ENCODE data around the gene KLHL26. TPM values are rescaled to one million over a fixed set of nuclear protein-coding genes. Genes with fewer than 3 reads are reported as not detected.
A peak's percentile ranks its signal among the peaks of the same experiment; 100 is the strongest.
"Not testable (repeated sequence)": the region's sequence is repeated elsewhere in the genome, so short reads cannot be mapped to it uniquely, and the experiment has no call there.

KLHL26 gene
- total RNA-seq, 1 donor from 2014 or later = 5.7 TPM

DNA sequence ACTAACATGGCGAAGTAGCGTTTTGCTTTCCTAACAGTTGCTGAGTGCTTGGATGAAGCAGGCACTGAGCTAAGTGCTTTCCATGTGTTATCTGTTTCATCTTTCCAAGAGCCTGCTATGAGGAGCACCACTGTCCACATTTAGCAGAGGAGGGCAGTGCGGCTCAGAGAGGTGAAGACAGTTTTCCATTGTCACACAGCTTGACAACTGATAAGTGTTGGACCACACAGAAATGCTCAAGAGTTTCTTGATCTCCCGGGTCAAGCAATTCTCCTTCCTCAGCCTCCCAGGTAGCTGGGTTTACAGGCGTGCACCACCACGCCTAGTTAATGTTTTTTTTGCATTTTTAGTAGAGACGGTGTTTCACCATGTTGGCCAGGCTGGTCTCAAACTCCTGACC lies 39.9 kb downstream of the KLHL26 start:
- FAIRE-seq = no peak

DNA sequence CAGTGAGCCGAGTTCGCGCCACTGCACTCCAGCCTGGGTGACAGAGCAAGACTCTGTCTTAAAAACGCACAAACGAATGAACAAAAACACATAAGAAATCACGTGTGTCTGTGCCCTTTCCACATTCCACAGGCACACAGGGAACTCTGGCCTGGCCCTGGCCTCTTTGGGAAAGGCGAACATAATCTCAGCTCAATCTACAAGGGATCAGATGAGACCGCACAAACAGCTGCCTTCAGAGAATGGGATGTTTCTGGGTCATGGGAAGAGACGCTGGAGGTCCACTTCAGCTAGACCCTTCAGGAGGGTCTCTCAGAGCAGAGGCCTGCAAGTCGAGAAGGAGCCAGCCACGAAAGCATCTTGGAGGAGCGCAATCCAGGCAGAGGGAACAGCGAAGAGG lies 40.3 kb downstream of the KLHL26 start:
- FAIRE-seq = no peak
- no peak for DNase-seq (ENCODE audit: low spot score in 2 of 2)

More for the DNA sequence above, 39.9 kb downstream of the KLHL26 start:
- DNase-seq (ENCODE audit: low spot score in 2 of 2) = no peak

DNA sequence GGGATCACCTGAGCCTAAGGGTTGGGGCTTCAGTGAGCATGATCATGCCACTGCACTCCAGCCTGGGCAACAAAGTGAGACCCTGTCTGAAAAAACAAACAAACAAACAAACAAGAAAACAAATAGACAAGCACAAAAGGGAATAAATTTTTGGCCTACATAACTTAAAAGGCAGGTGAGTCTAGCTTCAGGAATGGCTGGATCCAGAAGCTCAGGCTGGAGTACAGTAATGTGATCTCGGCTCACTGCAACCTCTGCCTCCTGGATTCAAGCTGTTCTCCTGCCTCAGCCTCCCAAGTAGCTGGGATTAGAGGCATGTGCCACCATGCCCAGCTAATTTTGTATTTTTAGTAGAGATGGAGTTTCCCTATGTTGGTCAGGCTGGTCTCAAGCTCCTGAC lies 43.3 kb downstream of the KLHL26 start:
- FAIRE-seq; DNase-seq (ENCODE audit: low spot score in 2 of 2): not testable (repeated sequence)

DNA sequence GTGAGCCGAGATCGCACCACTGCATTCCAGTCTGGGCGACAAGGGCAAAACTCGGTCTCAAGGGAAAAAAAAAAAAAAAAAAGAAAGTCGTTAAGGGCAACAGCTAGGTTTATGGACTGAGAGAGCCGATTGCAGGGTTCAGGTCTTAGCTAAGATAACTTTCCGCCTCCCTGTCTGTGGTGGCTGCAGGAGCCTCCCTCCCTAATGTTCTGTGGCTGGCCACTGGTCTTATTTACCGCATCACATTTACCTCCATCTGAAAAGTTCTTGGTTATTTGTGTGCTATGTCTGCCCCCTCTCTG lies 45.9 kb downstream of the KLHL26 start:
- FAIRE-seq (no peak), DNase-seq (ENCODE audit: low spot score in 2 of 2) (no peak)

DNA sequence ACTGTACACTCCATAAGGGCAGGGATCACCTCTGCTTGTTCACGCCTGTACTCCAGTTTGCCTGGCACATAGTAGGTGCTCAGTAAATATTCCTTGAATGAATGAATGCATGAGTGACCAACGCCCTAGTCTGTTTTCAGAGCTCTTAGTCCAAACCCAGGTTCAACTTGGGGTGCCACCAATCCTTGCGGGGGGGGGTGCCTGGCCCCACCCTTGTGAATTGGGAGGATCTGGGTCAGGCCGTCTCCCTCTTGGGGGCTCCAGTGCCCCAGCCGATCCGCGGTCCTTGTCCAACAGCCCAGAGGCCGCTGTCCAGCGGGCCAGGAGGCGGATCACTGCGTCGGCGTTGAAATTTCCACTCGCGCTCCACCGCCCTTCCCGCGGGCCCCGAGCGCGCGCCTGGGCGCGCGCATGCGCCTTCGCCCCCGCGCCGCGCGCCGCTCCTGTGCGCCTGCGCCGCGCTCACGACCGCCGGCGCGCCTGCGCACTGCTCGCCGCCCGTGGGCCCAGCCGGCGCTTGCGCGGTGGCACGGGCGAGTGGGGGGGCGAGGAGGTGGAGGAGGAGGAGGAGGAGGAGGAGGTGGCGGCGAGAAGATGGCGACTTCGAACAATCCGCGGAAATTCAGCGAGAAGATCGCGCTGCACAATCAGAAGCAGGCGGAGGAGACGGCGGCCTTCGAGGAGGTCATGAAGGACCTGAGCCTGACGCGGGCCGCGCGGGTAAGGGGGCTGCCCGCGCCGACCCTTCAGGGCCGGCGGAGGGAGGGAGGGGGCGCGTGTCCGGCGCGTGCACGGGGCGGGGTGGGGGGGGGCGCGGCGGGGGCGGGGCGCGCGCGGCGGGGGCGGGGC lies 46.5 kb downstream of the KLHL26 start, which contains the start of gene CRTC1:
Gene CRTC1 (plus strand): TSS at position 572 of the 849 bp plus-strand sequence. CDS start 23 bp downstream, at position 595.
- DNase-seq (ENCODE audit: low spot score in 2 of 2) (peak; percentile 89 to 94), FAIRE-seq (no peak)

DNA sequence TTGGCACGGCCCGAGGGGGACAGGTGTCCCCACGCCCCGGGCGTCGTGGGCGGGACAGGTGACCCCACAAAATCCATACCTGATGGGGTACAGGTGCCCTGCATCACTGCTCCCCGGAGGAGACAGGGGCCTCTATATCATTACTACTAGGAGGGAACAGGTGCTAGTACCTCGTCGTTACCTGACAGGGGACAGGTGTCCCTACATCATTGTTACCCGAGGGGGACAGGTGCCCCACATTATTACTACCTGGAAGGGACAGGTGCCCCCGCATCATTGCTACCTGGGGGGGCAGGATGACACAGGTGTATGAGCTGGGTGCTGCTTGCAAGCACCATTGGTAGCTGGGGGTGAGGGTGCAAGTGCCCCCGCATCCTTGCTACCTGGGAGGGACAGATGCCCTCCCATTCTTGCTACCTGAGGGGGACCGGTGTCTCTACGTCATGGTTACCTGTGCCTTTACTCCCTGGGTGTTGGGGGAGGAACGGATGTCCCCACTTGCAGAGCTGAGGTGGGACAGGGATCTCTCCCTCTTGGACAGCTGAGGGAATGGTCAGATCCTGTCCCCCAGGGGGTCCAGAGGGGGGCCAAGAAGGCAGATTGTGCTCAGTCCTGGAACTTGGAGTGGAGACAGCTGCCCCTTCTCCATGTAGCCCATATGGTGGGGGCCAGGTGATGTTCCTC lies 47.3 kb downstream of the KLHL26 start:
- FAIRE-seq (no peak), DNase-seq (ENCODE audit: low spot score in 2 of 2) (no peak)

DNA sequence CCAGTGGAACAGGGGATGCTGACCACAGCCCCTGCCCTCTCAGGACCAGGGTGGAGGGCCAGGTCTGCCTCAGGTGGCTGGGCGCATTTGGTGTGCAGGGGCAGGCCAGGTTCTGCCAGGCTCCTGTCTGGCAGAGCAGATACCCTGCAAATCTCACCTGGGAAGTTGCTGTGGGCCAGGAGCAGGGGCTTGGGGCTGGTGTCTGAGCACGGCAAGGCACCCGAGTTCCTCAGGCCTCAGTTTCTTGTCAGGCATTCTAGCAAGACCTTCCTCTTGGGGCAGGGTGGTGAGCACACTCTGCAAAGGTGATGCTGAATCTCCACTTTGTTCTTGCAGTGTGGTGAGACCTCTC lies 47.8 kb downstream of the KLHL26 start:
- DNase-seq (ENCODE audit: low spot score in 2 of 2) = no peak
- FAIRE-seq = no peak

DNA sequence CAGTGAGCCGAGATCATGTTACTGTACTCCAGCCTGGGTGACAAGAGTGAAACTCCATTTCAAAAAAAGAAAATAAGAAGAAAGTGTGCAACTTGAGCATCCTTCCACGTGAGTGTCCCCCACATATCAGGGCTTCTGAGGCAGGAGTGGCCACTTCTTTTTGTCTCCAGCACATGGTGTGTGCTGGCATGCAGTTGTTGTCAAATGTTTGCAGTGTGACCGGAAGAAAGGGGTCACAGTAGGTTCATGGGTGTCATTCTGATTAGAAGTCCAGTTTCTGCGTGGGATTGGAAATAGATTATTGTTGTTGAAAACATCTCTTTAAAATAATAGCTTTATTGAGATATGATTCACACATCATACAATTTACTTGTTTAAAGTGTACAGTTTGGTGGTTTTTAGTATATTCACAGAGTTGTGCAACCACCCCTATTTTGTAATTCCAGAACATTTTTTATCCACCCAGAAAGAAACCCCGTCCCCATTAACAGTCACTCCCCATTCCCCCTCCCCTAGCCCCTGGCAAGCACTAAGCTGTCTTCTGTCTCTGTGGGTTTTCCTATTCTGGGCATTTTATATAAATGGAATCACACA lies 48.9 kb downstream of the KLHL26 start:
- DNase-seq (ENCODE audit: low spot score in 2 of 2) (no peak), FAIRE-seq (no peak)

DNA sequence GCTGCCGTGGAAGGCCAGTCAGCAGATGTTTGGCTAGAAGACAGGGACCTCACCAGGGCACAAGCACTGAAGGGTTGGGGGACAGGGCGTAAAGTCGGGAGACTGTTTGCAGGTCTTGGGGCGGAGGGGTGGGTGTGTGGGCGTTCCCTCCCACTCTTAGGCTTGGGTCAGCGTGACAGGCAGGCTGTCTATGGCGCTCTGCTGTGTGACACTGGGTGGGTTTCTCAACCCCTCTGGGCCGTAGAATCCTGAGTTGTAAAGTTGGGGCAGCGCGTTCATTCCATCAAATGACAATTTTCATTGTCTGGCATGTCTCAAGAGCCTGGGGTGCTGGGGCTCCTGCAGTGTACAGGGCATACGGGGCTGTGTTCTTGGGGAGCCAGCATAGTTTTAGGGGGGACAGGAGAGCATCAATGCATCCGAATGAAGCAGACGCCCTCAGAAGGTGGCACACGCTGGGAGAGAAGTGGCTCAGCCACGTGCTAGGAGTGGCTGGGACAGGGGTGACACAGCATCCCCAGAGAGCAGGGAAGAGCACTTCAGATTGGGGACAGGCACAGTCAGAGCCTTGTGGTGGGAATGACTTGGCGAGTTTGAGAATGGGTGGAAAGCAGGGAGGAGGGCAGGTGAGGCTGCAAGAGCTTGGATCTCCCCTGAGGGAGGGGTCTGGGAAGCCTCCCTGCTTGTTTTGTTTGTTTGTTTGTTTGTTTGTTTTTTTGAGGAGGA lies 51.1 kb downstream of the KLHL26 start:
- DNase-seq (ENCODE audit: low spot score in 2 of 2) (no peak), FAIRE-seq (no peak)

DNA sequence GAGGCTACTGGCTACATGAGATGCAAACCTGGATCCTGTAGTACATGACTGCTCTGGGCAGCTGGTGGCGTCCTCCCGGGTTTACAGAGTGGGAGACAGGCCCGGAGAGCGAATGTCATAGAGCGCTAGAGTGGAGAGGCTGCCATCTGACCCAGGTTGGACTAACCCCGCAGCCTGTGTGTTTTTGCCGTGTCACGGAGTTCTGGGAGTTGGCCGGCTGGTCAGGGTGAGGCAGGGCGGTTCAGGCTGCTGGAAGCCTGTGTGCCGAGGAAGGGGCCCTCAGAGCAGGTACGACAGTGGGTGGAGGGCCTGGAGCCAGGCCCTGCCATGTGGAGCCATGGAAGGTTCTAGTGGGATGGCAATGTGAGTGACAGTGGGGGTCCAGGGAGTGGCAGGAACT lies 59.2 kb downstream of the KLHL26 start:
- DNase-seq (ENCODE audit: low spot score in 2 of 2) = no peak
- no peak for FAIRE-seq

DNA sequence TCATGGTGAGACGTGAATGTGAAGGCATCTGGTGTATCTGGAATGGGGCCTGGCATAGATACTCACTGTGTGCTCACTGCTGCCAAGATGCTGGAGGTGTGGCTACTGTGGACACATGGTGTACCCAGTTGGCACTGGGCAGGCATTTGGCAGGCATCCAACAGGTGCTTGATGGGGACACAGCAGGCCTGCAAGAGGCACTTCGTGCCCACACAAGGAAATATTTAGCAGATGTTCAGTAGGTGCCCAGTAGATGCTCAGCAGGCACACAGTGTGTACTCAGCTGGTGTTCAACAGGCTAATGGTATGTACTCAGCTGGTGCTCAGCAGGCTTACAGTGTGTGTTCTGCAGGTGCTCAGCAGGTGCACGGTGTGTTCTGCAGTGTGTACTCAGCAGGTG lies 60.9 kb downstream of the KLHL26 start:
- FAIRE-seq = no peak
- no peak for DNase-seq (ENCODE audit: low spot score in 2 of 2)

DNA sequence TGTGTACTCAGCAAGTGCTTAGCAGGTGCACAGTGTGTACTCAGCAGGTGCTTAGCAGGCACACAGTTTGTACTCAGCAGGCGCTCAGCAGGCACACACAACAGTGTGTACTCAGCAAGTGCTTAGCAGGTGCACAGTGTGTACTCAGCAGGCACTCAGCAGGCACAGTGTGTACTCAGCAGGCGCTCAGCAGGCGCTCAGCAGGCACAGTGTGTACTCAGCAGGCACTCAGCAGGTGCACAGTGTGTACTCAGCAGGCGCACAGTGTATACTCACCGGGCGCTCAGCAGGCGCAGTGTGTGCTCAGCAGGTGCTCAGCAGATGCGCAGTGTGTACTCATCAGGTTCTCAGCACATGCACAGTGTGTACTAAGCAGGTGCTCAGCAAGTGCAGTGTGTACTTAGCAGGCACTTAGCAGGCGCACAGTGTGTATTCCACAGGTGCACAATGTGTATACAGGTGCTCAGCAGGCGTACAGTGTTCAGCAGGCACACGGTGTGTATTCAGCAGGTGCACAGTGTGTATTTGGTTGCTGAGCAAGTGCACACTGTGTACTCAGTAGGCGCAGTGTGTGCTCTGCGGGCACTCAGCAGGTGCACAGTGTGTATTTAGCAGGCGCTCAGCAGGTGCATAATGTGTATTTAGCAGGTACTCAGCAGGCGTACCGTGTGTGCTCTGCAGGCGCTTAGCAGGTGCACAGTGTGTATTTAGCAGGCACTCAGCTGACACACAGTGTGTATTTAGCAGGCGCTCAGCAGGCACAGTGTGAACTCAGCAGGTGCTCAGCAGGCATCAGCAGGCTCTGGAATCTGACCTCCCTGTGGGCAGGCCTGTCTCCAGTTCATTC lies 61.7 kb downstream of the KLHL26 start:
- DNase-seq (ENCODE audit: low spot score in 2 of 2) (no peak), FAIRE-seq (no peak)

DNA sequence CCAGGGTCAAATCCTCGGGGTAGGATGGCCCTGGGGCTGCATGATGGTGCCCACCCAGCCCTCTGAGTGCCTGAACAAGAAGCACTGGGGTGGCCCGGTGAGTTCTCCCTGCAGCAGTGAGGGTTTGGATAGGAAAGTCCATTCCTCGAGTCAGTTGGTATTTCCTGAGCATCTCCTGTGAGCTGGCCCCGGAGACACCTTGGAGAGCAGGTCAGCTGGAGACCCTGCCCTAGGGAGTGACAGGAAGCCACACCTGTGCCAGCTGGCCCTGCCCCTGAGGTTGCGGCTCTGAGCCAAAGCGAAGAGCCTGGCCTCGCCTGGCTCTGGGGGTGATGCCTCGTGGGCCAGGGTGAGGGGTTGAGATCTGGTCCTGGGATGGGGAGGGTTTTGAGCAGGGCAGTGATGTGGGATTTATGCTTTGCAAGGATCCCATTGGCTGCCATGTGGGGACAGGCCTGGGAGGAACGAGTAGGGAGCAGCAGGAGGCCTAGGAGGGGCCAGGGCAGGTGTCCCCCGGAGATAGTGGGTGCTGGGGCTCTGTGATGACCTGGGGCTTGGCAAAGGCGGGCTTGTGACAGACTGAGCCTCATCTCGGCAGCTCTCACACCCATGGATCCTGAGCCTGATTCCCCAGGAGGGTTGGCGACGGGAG lies 62.7 kb downstream of the KLHL26 start:
- FAIRE-seq (no peak), DNase-seq (ENCODE audit: low spot score in 2 of 2) (no peak)

DNA sequence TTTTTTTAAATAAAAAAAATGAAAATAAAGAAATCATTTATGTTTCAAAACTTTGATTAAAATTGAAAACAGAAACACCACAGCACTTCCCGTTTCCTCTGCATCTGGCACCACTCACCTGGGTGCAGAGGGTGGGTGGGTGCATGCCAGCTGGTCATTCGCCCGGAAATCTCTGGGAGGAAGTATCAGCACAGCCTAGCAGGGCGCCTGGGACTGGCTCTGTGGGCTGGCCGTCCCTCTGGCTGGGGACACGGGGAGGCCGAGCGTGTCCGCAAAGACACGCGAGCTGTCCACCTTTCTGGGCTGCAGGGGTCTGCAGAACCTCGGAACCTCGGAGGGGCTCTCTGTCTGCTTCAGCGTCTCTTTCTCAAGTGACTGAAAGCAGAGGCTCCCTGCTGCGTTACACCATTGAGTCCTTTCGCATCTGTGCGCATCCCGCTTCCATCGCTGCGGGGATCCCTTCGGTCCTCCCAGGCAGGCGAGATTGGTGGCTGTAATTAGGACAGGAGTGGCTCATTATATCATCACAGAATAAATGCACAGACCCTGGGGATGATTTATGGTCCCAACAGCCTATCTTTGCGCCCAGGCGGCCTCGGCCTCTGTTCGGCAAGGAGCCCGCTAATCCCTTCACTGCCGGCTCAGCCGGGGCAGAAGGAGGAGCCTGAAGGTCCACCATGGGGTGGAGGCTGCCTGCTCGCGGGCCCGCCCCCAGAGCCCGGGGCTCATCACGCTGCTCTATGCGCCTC lies 63.8 kb downstream of the KLHL26 start:
- peak in 1 of 2 donors; percentile 65 for DNase-seq (ENCODE audit: low spot score in 2 of 2)
- no peak for FAIRE-seq

DNA sequence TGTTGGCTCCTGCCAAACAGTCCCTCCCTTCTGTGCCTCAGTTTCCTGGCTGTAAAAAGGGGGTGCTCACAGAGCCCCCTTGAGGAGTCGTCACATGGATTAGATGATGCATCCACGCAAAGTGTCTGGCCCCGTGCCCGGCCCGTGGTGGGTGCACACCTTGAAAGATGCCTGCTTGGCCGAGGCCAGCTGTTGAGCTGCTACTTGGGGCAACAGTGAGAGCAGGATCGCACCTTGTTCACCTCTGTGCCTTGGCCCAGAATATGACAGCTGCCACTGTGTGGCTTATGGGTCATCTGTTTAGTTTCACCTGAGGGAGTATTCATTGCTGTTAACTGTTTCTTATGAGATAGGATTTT lies 64.4 kb downstream of the KLHL26 start:
- FAIRE-seq = no peak
- DNase-seq (ENCODE audit: low spot score in 2 of 2) = no peak

DNA sequence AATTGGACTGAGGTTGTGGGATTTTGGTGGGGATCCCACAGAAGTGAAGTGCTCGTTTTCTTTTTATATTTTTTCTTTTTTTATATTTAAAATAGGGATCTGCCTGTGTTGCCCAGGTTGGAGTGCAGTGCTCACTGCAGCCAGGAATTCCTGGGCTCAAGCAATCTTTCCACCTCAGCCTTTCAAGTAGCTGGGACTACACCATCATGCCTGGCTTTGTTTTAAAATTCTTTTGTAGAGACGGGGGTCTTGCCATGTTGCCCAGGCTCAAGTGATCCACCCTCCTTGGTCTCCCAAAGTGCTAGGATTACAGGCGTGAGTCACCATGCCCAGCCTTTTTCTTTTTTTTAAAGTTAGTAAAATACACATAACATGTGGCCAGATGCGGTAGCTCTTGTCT lies 67.2 kb downstream of the KLHL26 start:
- DNase-seq (ENCODE audit: low spot score in 2 of 2) (no peak), FAIRE-seq (no peak)

DNA sequence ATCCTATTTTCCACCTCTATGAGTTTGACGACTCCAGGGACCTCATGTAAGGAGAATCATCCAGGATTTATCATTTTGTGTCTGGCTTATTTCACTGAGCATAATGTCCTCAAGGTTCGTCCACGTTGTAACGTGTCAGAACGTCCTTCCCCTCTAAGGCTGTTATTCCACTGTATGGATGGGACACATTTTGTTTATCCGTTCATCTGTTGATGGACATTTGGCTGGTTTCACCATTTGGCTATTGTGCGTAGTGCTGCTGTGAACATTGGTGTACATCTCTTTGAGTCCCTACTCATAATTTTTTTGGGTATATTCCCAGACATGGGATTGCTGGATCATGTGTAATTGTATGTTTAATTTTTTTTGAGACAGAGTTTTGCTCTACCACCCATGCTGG lies 68.1 kb downstream of the KLHL26 start:
- no peak for FAIRE-seq
- DNase-seq (ENCODE audit: low spot score in 2 of 2) = no peak

DNA sequence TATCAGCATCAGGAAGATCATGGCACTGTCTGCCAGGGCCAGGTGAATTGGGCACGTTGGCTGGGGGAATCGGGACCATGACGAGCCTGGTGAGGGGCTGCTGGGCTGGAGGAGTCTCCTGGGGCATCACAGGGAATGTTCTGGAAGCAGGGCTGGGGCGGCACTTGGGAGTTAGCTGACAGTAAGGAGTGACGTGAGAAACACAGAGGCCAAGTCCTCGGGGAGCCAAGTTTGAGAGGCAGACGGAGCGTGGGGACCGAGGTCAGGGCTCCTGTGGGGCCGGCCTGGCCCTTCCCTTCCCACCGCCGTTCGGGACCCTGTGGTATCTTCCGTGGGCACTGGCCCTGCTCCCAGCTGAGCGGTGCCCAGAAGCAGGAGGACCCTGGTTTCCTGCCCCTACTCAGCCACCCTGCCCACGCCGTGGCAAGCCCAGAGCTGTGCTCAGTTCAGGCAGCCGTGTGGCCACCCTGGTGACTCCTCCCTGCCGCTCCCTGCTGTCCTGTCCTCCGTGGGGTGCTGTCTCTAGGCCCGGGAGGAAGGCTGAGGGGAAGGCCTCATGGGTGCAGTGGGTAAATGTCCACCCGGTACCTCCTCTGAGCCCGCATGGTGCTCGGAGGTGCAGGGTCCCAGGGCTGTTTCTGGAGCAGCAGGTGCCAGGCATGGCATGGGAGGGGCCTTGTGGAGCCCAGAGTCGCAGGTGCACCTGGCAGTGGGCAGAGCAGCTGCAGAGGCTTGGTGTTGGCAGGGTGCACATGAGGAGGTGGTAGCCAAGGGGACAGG lies 71.8 kb downstream of the KLHL26 start:
- FAIRE-seq = no peak
- no peak for DNase-seq (ENCODE audit: low spot score in 2 of 2)

Data from frontal cortex (tissue), 4 donors.